Fibroblast of pulmonary artery (primary cell): ENCODE data around the gene NOTCH4.

Source experiments
- DNase-seq: peaks from one replicate; pipeline ENCODE4 v3.0.0-alpha.2; 2010; ENCODE audit warnings: low read depth
- H3K4me3 ChIP-seq: replicated peaks from 2 replicates; pipeline ENCODE4 v1.5.1; 2011; ENCODE audit warnings: low read depth, mild to moderate bottlenecking, control low read depth, low read length, moderate library complexity
- CTCF ChIP-seq: IDR thresholded peaks from 2 replicates; pipeline ENCODE4 v1.5.1; 2011; ENCODE audit warnings: mild to moderate bottlenecking, control low read depth, low read length, inconsistent platforms; ENCODE audit errors: missing control alignments

Gene NOTCH4

GRCh38 chr6:32183483-32184083 lies 40.3 kb downstream of the NOTCH4 start:
- TF ChIP-seq CTCF: no peak
- H3K4me3 ChIP-seq: no peak overlapping the region
- no peak for DNase-seq

- no peak overlapping the region for H3K4me3 ChIP-seq
- DNase-seq: no peak
- TF ChIP-seq CTCF: no peak
Measured at GRCh38 chr6:32183030-32183429, 40.8 kb downstream of the NOTCH4 start.

GRCh38 chr6:32182555-32182981 lies 41.3 kb downstream of the NOTCH4 start:
- H3K4me3 ChIP-seq: no peak overlapping the region
- TF ChIP-seq CTCF: no peak
- DNase-seq: no peak

GRCh38 chr6:32181915-32182529 lies 41.8 kb downstream of the NOTCH4 start:
- no peak overlapping the region for H3K4me3 ChIP-seq
- no peak for DNase-seq
- no peak for TF ChIP-seq CTCF

- no peak for DNase-seq
- no peak for TF ChIP-seq CTCF
- no peak overlapping the region for H3K4me3 ChIP-seq
Measured at GRCh38 chr6:32181148-32181702, 42.6 kb downstream of the NOTCH4 start.

GRCh38 chr6:32179766-32180405 lies 44.0 kb downstream of the NOTCH4 start:
- H3K4me3 ChIP-seq: no peak overlapping the region
- TF ChIP-seq CTCF: no peak
- DNase-seq: no peak
